HL-60 (cell line): ENCODE data around the gene ZFAND5.

Source experiments
- DNase-seq, 2 experiments: peaks; one replicate each; pipeline ENCODE4 v3.0.0-alpha.2; 2010 to 2020; ENCODE audit warnings: low read depth in 1 of 2, low spot score in 1 of 2
- H3K27ac ChIP-seq: fragments of 250-450 bp; sonication (Bioruptor Pico); replicated peaks from 2 replicates; pipeline ENCODE4 v1.5.1; 2020; ENCODE audit warnings: mild to moderate bottlenecking, moderate library complexity
- H3K27me3 ChIP-seq: fragments of 250-450 bp; sonication (Bioruptor Pico); 2 replicates; pipeline ENCODE4 v1.5.1; 2021; ENCODE audit warnings: mild to moderate bottlenecking, moderate library complexity; ENCODE audit not compliant: insufficient read depth, poor library complexity, severe bottlenecking
- H3K4me3 ChIP-seq: replicated peaks from 2 replicates; pipeline ENCODE4 v1.5.1; 2011; ENCODE audit warnings: mild to moderate bottlenecking, control low read depth, low read length; ENCODE audit not compliant: insufficient read depth
- GABPA ChIP-seq: IDR thresholded peaks from 2 replicates; pipeline ENCODE4 v1.6.1; 2012; ENCODE audit warnings: low read depth
- POLR2AphosphoS5 ChIP-seq: IDR thresholded peaks from 2 replicates; pipeline ENCODE4 v1.6.1; 2012; ENCODE audit warnings: low read depth
- SPI1 ChIP-seq: IDR thresholded peaks from 2 replicates; pipeline ENCODE4 v1.6.1; 2012; ENCODE audit warnings: low read depth, mild to moderate bottlenecking, borderline replicate concordance
- TF ChIP-seq, protein P1 (sequence below): IDR thresholded peaks from 2 replicates; pipeline ENCODE4 v1.6.1; 2012; ENCODE audit warnings: low read depth; ENCODE audit not compliant: insufficient replicate concordance
- TF ChIP-seq, protein P2 (sequence below): IDR thresholded peaks from one replicate; pipeline ENCODE4 v1.5.1; 2011; ENCODE audit warnings: low read length, control low read depth, inconsistent platforms; ENCODE audit not compliant: insufficient read depth

The ZFAND5 gene

DNA sequence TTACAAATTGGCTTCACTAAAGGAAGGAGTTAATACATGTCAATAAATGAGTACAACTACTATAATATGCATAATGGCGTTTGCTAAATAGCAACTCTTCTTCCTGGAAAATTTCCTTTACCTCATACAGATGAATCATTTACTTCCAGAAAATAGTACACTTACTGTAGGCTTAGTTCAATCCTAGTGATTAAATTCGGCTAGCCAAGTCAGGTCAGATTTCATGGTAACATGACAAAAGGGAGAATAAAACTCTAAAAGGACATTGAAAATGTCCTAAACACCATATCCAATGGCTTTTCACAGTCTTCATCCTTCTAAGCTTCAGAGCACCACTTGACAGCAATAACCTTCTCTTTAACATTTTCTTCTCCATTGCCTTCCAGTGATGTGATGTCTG, 42.1 kb upstream of the ZFAND5 start:
- no peak overlapping the region for H3K4me3 ChIP-seq
- TF ChIP-seq, protein P1, sequence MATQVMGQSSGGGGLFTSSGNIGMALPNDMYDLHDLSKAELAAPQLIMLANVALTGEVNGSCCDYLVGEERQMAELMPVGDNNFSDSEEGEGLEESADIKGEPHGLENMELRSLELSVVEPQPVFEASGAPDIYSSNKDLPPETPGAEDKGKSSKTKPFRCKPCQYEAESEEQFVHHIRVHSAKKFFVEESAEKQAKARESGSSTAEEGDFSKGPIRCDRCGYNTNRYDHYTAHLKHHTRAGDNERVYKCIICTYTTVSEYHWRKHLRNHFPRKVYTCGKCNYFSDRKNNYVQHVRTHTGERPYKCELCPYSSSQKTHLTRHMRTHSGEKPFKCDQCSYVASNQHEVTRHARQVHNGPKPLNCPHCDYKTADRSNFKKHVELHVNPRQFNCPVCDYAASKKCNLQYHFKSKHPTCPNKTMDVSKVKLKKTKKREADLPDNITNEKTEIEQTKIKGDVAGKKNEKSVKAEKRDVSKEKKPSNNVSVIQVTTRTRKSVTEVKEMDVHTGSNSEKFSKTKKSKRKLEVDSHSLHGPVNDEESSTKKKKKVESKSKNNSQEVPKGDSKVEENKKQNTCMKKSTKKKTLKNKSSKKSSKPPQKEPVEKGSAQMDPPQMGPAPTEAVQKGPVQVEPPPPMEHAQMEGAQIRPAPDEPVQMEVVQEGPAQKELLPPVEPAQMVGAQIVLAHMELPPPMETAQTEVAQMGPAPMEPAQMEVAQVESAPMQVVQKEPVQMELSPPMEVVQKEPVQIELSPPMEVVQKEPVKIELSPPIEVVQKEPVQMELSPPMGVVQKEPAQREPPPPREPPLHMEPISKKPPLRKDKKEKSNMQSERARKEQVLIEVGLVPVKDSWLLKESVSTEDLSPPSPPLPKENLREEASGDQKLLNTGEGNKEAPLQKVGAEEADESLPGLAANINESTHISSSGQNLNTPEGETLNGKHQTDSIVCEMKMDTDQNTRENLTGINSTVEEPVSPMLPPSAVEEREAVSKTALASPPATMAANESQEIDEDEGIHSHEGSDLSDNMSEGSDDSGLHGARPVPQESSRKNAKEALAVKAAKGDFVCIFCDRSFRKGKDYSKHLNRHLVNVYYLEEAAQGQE: no peak
- TF ChIP-seq, protein P2, sequence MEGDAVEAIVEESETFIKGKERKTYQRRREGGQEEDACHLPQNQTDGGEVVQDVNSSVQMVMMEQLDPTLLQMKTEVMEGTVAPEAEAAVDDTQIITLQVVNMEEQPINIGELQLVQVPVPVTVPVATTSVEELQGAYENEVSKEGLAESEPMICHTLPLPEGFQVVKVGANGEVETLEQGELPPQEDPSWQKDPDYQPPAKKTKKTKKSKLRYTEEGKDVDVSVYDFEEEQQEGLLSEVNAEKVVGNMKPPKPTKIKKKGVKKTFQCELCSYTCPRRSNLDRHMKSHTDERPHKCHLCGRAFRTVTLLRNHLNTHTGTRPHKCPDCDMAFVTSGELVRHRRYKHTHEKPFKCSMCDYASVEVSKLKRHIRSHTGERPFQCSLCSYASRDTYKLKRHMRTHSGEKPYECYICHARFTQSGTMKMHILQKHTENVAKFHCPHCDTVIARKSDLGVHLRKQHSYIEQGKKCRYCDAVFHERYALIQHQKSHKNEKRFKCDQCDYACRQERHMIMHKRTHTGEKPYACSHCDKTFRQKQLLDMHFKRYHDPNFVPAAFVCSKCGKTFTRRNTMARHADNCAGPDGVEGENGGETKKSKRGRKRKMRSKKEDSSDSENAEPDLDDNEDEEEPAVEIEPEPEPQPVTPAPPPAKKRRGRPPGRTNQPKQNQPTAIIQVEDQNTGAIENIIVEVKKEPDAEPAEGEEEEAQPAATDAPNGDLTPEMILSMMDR: no peak
- TF ChIP-seq SPI1 (no peak), GABPA (no peak), POLR2AphosphoS5 (no peak)
- DNase-seq: no peak
- no peaks in the 10 kb centered on the region for H3K27me3 ChIP-seq
- H3K27ac ChIP-seq: no peak overlapping the region

GRCh38 chr9:72402744-72403143, 37.7 kb upstream of the ZFAND5 start:
- TF ChIP-seq SPI1 (no peak), GABPA (no peak), POLR2AphosphoS5 (no peak)
- TF ChIP-seq, protein P1: no peak
- TF ChIP-seq, protein P2: no peak

DNA sequence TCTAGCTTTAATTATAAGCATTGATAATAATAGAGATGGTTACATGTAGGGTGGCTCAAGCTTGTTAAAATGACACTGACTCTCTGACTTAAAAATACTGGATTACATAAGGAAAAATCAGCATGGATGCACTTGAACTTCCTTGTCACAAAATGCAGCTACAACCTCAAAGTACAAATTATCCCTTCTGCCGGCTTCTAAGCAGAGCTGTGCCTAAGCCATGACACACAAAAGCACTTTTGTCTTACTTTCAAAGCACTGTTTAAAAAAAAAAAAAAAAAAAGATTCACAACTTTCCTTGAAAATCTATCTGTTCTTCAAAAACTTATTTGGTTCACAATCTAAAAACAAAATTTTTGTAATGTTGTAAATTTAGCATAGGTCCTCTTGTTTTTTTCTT, 36.4 kb upstream of the ZFAND5 start:
- Histone ChIP-seq H3K4me3 (no peak overlapping the region), H3K27me3 (no peaks in the 10 kb centered on the region), H3K27ac (no peak overlapping the region)
- TF ChIP-seq, protein P2: no peak
- TF ChIP-seq, protein P1: no peak
- TF ChIP-seq SPI1 (no peak), GABPA (no peak), POLR2AphosphoS5 (no peak)
- DNase-seq: no peak

More at GRCh38 chr9:72402744-72403143, 37.7 kb upstream of the ZFAND5 start:
- H3K27me3 ChIP-seq: no peaks in the 10 kb centered on the region
- H3K4me3 ChIP-seq: no peak overlapping the region
- H3K27ac ChIP-seq: no peak overlapping the region
- DNase-seq: no peak
